Rectal smooth muscle tissue (tissue), 1 donor: ENCODE measurements around the gene PTPN14.

Source experiments
- H3K27ac ChIP-seq: one replicate; pipeline ENCODE4 v1.7.0; 2013; ENCODE audit warnings: low read depth, low read length, inconsistent platforms
- H3K27me3 ChIP-seq: one replicate; pipeline ENCODE4 v1.7.0; 2013; ENCODE audit warnings: low read length; ENCODE audit not compliant: control insufficient read depth, insufficient read depth
- H3K36me3 ChIP-seq: one replicate; pipeline ENCODE4 v1.7.0; 2013; ENCODE audit warnings: low read length; ENCODE audit not compliant: control insufficient read depth, insufficient read depth
- H3K4me1 ChIP-seq: one replicate; pipeline ENCODE4 v1.7.0; 2013; ENCODE audit warnings: low read length; ENCODE audit not compliant: control insufficient read depth, insufficient read depth
- H3K4me3 ChIP-seq: one replicate; pipeline ENCODE4 v1.7.0; 2013; ENCODE audit warnings: low read length
- H3K9ac ChIP-seq: one replicate; pipeline ENCODE4 v1.7.0; 2013; ENCODE audit warnings: low read length

The PTPN14 gene

DNA sequence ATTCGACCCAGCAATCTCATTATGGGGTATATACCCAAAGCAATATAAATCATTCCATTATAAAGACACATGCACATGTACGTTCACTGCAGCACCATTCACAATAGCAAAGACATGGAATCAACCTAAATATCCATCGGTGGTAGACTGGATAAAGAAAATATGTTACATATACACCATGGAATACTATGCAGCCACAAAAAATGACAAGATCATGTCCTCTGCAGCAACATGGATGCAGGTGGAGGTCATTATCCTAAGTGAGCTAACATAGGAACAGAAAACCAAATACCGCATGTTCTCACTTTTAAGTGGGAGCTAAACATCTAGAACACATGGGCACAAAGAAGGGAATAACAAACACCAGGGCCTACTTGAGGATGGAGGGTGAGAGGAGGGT is 115.5 kb downstream of the PTPN14 start:
- no peak overlapping the region for H3K27ac ChIP-seq
- no peak overlapping the region for H3K9ac ChIP-seq
- no peaks in the 10 kb centered on the region for H3K36me3 ChIP-seq
- H3K4me1 ChIP-seq: peaks cover 4% of the 10 kb centered on the region
- H3K27me3 ChIP-seq: no peaks in the 10 kb centered on the region
- no peak overlapping the region for H3K4me3 ChIP-seq

DNA sequence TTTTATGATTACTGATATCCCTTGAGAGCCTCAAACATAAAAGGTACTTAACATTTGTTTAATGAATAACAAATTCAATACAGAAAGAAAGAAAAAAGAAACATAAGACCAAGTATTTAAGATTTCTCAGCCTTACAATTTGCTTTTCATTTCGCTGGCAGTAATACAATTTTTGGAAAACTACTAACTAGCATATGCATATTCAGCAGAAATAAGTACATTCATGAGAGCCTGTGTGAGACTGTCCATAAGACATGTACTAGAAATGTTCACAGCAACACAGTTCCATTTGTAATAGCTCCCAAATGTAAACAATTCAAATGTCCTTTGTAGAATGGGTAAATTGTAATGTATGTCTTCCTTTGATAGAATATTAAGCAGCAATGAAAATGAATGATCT is 119.2 kb downstream of the PTPN14 start:
- H3K4me3 ChIP-seq: no peak overlapping the region
- H3K4me1 ChIP-seq: no peaks in the 10 kb centered on the region
- no peaks in the 10 kb centered on the region for H3K36me3 ChIP-seq
- H3K27ac ChIP-seq: no peak overlapping the region
- H3K9ac ChIP-seq: no peak overlapping the region
- H3K27me3 ChIP-seq: no peaks in the 10 kb centered on the region

DNA sequence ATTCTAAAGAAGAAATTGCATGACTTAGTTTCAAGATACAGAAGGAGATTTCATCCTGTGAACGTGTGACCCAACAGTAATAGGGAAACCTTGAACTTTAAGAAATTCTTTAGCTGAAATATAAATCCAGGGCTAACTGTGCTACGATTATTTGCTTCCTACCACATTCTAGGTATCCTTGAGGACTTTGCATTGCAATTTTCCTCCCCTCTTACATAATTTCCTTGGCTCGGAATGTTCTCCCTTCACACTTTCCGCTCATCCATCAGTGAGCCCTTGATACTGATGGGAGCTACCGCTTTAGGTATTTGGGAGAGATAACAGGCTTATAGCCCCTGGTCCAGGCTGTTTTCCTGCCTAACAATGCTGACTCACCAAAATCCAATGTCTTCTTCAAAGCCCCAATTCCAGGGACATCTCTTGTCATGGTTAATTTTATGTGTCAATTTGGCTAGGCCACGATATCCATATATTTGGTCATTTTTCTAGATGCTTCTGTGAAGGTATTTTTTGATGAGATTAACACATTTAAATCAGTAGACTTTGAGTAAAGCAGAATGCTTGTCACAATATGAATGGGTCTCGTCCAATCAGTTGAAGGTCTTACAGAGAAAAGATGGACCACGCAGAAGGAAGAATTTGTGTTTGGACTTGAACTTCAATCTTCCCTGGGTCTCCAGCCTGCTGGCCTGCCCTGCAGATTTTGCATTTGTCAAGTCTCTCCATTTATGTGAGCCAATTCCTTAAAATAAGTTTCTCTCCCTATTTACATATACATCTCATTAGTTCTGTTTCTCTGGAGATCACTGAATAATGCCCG is 121.2 kb downstream of the PTPN14 start:
- Histone ChIP-seq H3K9ac (no peak overlapping the region), H3K4me1 (no peaks in the 10 kb centered on the region), H3K4me3 (no peak overlapping the region), H3K36me3 (no peaks in the 10 kb centered on the region), H3K27ac (no peak overlapping the region), H3K27me3 (no peaks in the 10 kb centered on the region)

DNA sequence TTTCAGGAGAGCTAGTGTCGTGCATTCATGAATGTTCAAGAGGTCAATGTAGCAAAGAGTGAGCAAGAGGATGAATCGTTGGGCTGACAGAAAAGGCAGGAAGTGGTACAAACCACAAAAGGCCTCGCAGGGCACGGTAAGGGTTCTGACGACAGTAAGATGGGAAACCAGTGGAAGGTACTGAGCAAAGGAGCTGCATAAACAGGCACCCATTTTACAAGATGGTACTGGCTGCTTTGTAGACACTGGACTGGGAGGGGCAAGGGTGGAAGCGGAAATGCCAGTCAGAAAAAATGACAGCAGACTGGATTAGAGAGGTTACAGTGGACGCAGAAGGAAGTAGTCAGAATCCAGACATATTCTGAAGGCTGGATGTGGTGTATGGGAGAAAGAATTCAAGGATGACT is 123.5 kb downstream of the PTPN14 start:
- H3K27me3 ChIP-seq: no peaks in the 10 kb centered on the region
- H3K36me3 ChIP-seq: no peaks in the 10 kb centered on the region
- no peaks in the 10 kb centered on the region for H3K4me1 ChIP-seq
- no peak overlapping the region for H3K4me3 ChIP-seq
- H3K9ac ChIP-seq: no peak overlapping the region
- H3K27ac ChIP-seq: no peak overlapping the region

DNA sequence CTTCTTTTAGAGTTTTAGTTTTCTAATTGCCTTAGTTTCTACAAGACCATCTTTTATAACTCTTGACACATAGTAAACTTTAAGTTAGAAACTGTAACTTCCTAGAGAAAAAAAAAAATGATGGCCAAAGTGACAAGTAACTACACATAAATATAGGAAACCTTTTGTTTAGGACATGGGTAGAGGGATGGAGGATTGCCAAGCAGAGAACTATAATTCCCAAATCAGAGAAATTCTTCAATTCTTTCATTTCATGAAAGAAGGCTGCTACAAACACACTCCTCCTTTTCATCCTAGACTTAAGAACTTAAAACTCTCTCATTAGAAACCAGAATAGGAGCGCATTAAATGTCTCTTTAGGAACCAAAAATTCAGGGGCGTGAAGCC is 125.0 kb downstream of the PTPN14 start:
- H3K9ac ChIP-seq: no peak overlapping the region
- no peak overlapping the region for H3K4me3 ChIP-seq
- no peaks in the 10 kb centered on the region for H3K27me3 ChIP-seq
- H3K4me1 ChIP-seq: no peaks in the 10 kb centered on the region
- no peaks in the 10 kb centered on the region for H3K36me3 ChIP-seq
- no peak overlapping the region for H3K27ac ChIP-seq

DNA sequence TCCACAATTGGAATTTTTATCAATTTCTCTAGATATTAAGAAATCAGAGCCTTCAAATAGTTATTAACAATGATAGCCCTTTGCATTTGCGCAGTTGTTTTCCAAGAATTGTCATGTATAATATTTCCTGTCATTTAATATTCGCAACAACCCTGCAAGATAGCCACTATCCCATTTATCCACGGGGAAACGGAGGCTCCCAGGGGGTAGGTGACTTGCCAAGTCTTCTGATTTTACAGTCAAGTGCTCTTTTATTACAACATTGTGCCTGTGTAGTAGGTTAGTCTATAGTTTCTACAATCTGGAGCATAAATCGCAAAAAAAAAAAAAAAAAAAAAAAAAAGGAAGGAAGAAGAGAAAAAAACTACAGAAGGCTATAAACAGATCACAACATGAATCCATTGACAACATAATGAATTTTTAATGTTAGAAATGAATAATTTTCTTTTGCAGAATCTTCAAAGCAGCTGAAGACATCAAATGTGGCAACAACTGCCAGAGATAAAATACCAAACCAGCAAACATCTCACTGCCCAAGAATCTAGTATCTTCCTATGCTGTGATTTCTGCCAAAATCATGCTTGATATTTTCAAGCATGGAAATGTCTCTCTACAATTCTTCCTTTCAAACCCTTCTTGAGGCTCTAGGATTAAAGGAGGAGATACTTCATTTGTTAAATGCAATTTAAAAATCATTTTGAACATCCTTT is 125.5 kb downstream of the PTPN14 start:
- no peaks in the 10 kb centered on the region for H3K36me3 ChIP-seq
- H3K27me3 ChIP-seq: no peaks in the 10 kb centered on the region
- no peak overlapping the region for H3K27ac ChIP-seq
- no peak overlapping the region for H3K9ac ChIP-seq
- H3K4me3 ChIP-seq: no peak overlapping the region
- H3K4me1 ChIP-seq: no peaks in the 10 kb centered on the region

DNA sequence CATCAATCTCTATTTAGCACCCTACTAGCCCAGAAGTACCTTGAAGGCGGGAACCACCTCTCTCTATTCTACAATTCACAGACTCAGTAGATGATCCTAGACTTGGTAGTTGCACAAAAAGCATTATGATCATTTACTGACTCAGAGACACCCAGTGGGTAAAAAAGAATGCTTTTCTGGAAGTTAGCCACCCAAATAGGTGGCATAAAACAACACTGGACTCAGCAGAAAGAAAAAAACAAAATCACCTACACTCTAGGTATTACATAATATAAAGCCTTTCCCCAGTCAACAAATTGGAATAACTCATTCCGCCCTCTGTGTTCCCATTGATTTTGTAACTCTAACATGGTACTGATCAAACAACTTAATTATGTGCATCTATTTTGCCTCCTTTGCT is 126.3 kb downstream of the PTPN14 start:
- no peaks in the 10 kb centered on the region for H3K27me3 ChIP-seq
- peaks cover 2% of the 10 kb centered on the region for H3K4me1 ChIP-seq
- no peak overlapping the region for H3K27ac ChIP-seq
- no peak overlapping the region for H3K4me3 ChIP-seq
- H3K9ac ChIP-seq: no peak overlapping the region
- no peaks in the 10 kb centered on the region for H3K36me3 ChIP-seq

DNA sequence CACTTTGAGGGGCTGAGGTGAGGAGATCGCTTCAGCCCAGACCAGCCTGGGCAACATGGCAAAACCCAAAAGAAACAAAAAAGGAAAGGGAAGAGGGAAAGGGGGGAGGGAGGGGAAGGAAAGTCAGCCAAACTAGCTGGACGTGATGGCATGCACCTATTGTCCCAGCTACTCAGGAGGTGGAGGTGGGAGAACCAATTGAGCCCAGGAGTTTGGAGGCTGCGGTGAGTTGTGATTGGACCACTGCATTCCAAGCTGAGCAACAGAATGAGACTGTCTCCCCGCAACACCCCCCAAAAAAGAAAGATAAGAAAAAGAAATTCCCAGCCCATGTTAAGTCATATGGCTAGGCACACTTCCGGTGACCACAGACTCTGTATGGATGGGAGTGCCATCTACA is 128.4 kb downstream of the PTPN14 start:
- Histone ChIP-seq H3K4me3 (no peak overlapping the region), H3K27ac (no peak overlapping the region), H3K4me1 (peaks cover 7% of the 10 kb centered on the region), H3K27me3 (no peaks in the 10 kb centered on the region), H3K36me3 (no peaks in the 10 kb centered on the region), H3K9ac (no peak overlapping the region)

DNA sequence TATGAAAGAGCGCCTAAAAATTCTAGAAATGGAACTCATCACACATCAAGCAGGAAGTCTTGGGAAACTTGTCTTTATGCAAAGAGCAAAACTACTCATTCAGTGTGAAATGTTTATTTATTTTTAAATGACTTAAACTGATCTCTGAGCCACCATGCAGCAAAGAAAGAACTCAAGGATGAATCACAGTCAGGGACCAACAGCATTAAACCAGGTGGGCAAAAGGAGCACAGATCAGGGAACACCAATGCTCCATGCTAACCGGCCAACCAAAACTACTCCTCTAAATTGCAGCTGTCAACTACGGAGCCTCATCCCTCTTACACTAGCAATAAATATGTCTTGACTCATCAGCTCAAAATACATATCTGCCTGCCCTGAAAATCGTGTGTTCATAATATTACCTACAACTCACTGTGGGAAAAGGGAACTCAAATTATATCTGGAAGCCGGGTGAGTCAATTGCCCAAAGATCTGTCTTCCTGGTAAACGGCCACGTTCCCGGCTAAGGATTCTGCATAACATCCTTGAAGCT is 129.2 kb downstream of the PTPN14 start:
- no peak overlapping the region for H3K9ac ChIP-seq
- no peak overlapping the region for H3K27ac ChIP-seq
- no peaks in the 10 kb centered on the region for H3K36me3 ChIP-seq
- no peaks in the 10 kb centered on the region for H3K27me3 ChIP-seq
- no peak overlapping the region for H3K4me3 ChIP-seq
- peaks cover 10% of the 10 kb centered on the region for H3K4me1 ChIP-seq

DNA sequence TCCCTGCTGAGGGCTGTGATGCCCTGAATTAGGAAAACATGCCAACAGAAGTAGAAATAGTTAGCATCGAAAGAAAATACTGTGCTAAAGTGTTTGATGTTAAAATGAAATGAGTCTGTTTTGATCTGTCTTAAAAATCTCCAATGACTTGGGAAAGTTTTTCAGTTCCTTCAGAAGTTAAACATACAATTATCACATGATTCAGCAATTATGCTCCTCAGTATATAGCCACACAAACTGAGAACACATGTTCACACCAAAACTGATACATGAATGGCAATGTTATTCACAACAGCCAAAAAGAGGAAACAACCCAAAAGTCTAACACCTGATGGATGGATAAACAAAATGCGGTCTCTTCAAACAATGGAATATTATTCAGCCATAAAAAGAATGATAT is 130.6 kb downstream of the PTPN14 start:
- Histone ChIP-seq H3K36me3 (no peaks in the 10 kb centered on the region), H3K4me3 (no peak overlapping the region), H3K27ac (no peak overlapping the region), H3K27me3 (no peaks in the 10 kb centered on the region), H3K9ac (no peak overlapping the region), H3K4me1 (peaks cover 17% of the 10 kb centered on the region)

DNA sequence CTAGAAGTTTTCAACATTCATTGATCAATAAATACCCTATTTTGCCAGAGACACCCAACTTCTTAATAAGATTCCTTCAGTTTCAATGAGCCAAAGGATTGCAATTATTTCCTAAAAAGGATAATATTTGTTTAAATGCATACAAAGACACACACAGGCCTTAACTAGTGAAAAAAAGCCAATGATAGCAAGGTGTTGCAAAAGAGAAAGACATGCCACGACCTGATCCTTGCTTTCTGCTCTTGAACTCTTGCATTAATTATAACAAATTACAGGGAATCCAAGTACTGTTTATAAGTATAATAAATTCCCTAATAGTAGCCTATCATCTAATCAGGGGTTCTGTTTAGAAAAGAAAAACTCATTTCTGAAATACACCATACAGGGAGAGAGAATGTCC is 131.1 kb downstream of the PTPN14 start:
- H3K27ac ChIP-seq: no peak overlapping the region
- H3K4me1 ChIP-seq: peaks cover 20% of the 10 kb centered on the region
- H3K9ac ChIP-seq: no peak overlapping the region
- no peaks in the 10 kb centered on the region for H3K27me3 ChIP-seq
- H3K4me3 ChIP-seq: no peak overlapping the region
- no peaks in the 10 kb centered on the region for H3K36me3 ChIP-seq

DNA sequence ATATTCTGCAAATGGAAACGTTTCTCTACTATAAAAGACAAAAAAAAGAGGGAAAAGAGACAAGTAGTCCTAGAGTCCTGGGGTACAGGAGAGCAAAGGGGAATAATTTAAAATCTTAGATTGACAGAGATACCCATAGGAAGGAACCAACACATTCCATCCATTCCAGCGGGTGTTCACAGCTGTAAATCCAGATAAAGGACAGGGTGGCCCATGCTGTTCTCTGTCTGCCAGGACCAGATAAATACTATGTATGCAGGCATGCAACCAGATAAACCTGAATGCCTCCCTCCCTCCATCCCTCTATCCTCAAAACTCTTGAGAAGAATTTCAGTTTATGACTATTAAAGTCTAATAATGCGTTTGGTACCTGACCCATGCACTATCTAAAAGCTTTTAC is 131.8 kb downstream of the PTPN14 start:
- H3K4me1 ChIP-seq: peaks cover 20% of the 10 kb centered on the region
- H3K9ac ChIP-seq: no peak overlapping the region
- H3K27ac ChIP-seq: peak overlapping the region; percentile 28
- H3K4me3 ChIP-seq: no peak overlapping the region
- no peaks in the 10 kb centered on the region for H3K36me3 ChIP-seq
- no peaks in the 10 kb centered on the region for H3K27me3 ChIP-seq
